ENCODE measurements around the gene GLS.

The GLS gene

GRCh38 chr2:190976521-190976920 lies 95.9 kb downstream of the GLS start:
- Histone ChIP-seq H4K20me1 (ENCODE audit: insufficient read depth, low read length) (no peaks in the 10 kb centered on the region), H2AFZ (ENCODE audit: low read depth, low read length) (no peak overlapping the region), H3K9me3 (ENCODE audit: insufficient read depth, low read length) (no peaks in the 10 kb centered on the region), H3K4me2 (ENCODE audit: low read length) (no peak overlapping the region), H3K4me1 (ENCODE audit: low read length) (peaks cover 4% of the 10 kb centered on the region), H3K9ac (ENCODE audit: low read length) (no peak overlapping the region), H3K4me3 (ENCODE audit: low read length) (no peak overlapping the region), H3K79me2 (ENCODE audit: low read length) (no peaks in the 10 kb centered on the region), H3K27ac (ENCODE audit: low read length) (no peak overlapping the region), H3K27me3 (ENCODE audit: low read depth, low read length) (no peaks in the 10 kb centered on the region), H3K36me3 (replicated peaks; ENCODE audit: low read depth, low read length) (peaks cover 68% of the 10 kb centered on the region)
- no peak for TF ChIP-seq EZH2phosphoT487 (IDR thresholded peaks at IDR 0.05; ENCODE audit: low read depth)
- TF ChIP-seq, protein P1, sequence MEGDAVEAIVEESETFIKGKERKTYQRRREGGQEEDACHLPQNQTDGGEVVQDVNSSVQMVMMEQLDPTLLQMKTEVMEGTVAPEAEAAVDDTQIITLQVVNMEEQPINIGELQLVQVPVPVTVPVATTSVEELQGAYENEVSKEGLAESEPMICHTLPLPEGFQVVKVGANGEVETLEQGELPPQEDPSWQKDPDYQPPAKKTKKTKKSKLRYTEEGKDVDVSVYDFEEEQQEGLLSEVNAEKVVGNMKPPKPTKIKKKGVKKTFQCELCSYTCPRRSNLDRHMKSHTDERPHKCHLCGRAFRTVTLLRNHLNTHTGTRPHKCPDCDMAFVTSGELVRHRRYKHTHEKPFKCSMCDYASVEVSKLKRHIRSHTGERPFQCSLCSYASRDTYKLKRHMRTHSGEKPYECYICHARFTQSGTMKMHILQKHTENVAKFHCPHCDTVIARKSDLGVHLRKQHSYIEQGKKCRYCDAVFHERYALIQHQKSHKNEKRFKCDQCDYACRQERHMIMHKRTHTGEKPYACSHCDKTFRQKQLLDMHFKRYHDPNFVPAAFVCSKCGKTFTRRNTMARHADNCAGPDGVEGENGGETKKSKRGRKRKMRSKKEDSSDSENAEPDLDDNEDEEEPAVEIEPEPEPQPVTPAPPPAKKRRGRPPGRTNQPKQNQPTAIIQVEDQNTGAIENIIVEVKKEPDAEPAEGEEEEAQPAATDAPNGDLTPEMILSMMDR (IDR thresholded peaks at IDR 0.05; ENCODE audit: low read depth, low read length): no peak

DNA sequence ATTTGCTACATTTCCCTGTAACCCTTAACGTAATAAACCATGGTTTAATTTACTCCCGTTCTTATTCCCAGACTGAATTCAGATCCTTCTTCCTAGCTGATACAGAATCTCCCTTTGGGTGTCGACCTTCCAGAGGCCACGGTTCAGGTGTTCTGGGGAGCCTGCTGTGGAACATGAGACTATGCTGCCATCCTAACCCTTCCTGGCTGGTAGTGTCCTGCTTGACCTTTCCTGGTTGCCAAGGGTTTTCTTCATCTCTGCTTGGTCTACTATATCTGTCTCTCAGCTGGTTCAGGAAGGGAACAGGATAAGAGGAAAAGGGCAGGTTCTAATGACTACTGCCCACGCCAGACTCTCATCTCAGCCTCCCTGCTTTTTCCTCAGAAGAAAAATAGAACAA lies 96.9 kb downstream of the GLS start:
- H3K79me2 ChIP-seq (ENCODE audit: low read length): no peaks in the 10 kb centered on the region
- H3K4me2 ChIP-seq (ENCODE audit: low read length): no peak overlapping the region
- H3K36me3 ChIP-seq (replicated peaks; ENCODE audit: low read depth, low read length): peaks cover 65% of the 10 kb centered on the region
- H3K9me3 ChIP-seq (ENCODE audit: insufficient read depth, low read length): no peaks in the 10 kb centered on the region
- no peak overlapping the region for H3K27ac ChIP-seq (ENCODE audit: low read length)
- peaks cover 13% of the 10 kb centered on the region for H3K4me1 ChIP-seq (ENCODE audit: low read length)
- no peaks in the 10 kb centered on the region for H4K20me1 ChIP-seq (ENCODE audit: insufficient read depth, low read length)
- no peaks in the 10 kb centered on the region for H3K27me3 ChIP-seq (ENCODE audit: low read depth, low read length)
- TF ChIP-seq, protein P1 (IDR thresholded peaks at IDR 0.05; ENCODE audit: low read depth, low read length): no peak
- no peak for TF ChIP-seq EZH2phosphoT487 (IDR thresholded peaks at IDR 0.05; ENCODE audit: low read depth)
- H3K4me3 ChIP-seq (ENCODE audit: low read length): no peak overlapping the region
- no peak overlapping the region for H3K9ac ChIP-seq (ENCODE audit: low read length)
- H2AFZ ChIP-seq (ENCODE audit: low read depth, low read length): no peak overlapping the region

DNA sequence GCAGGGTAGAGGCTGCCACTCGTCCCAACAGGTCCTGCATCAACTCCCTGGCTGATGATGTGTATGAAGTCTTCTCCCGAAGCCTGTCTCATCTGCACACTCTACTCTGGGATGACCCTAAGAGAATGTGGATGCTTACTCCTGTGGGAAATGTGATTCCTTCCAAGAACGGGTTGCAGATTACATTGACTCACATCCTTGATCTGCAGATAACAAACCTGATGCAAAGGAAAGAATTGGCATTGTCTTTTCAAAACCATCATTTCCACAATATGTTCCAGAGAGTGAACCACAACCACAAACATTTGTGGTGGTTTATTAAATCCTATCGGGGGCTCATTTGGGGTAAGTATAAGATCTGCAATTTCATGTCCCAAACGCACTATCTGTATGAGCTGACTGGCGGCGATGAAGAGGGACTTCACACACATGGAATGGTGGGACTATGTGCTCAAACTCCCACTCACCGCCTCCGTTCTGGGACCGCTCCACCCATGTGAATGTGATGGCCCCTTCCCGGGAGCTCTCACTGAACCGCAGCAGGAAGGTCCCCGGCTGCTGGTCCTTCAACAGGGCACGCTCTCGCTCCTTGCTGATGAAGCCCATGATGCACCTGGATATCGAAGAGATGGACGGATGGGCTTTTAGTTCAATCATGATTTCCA lies 97.9 kb downstream of the GLS start:
- Histone ChIP-seq H3K27me3 (ENCODE audit: low read depth, low read length) (no peaks in the 10 kb centered on the region), H2AFZ (ENCODE audit: low read depth, low read length) (no peak overlapping the region), H3K79me2 (ENCODE audit: low read length) (no peaks in the 10 kb centered on the region), H3K4me3 (ENCODE audit: low read length) (no peak overlapping the region), H3K36me3 (replicated peaks; ENCODE audit: low read depth, low read length) (peaks cover 66% of the 10 kb centered on the region), H3K9ac (ENCODE audit: low read length) (no peak overlapping the region), H3K4me2 (ENCODE audit: low read length) (no peak overlapping the region), H3K4me1 (ENCODE audit: low read length) (peaks cover 19% of the 10 kb centered on the region), H3K9me3 (ENCODE audit: insufficient read depth, low read length) (no peaks in the 10 kb centered on the region), H4K20me1 (ENCODE audit: insufficient read depth, low read length) (no peaks in the 10 kb centered on the region), H3K27ac (ENCODE audit: low read length) (no peak overlapping the region)
- TF ChIP-seq EZH2phosphoT487 (IDR thresholded peaks at IDR 0.05; ENCODE audit: low read depth): no peak
- TF ChIP-seq, protein P1 (IDR thresholded peaks at IDR 0.05; ENCODE audit: low read depth, low read length): no peak

DNA sequence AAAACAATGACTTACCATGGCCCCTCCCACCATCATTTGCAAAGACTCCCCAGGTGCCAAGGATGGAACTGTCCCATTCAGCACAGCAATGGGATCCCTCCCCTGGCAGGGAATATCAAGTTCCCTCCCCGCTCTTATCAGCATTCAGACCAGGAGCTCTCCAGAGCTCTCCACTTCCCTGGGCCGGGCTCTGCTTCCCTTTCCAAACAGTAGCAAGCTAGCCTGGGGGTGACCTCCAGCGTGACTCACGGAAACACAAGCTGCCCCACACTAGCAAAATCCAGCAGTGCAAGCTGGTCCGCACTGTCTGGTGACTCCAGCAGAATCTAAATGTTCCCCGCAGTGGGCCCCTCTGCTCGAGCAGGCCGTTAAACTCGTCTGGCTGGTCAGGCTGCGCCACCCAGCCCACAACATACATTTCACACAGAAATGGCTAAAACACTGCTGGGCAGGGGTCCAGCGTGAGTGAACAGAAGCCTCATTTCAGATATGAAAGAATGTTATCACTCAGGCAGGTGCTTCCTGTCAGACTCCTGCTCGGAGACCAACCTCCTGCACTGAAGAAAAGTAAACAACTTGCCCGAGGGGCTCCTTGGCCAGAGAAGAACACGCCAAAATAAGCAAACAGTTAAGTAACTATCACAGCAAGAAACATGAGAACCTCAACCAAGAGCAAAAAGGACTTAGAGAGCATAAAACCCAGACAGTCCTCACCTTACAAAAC lies 99.4 kb downstream of the GLS start:
- Histone ChIP-seq H3K4me2 (ENCODE audit: low read length) (no peak overlapping the region), H3K27ac (ENCODE audit: low read length) (no peak overlapping the region), H3K36me3 (replicated peaks; ENCODE audit: low read depth, low read length) (peaks cover 64% of the 10 kb centered on the region), H3K9ac (ENCODE audit: low read length) (no peak overlapping the region), H4K20me1 (ENCODE audit: insufficient read depth, low read length) (no peaks in the 10 kb centered on the region), H3K27me3 (ENCODE audit: low read depth, low read length) (no peaks in the 10 kb centered on the region), H3K4me3 (ENCODE audit: low read length) (no peak overlapping the region), H3K4me1 (ENCODE audit: low read length) (peaks cover 19% of the 10 kb centered on the region), H3K79me2 (ENCODE audit: low read length) (no peaks in the 10 kb centered on the region), H2AFZ (ENCODE audit: low read depth, low read length) (no peak overlapping the region), H3K9me3 (ENCODE audit: insufficient read depth, low read length) (no peaks in the 10 kb centered on the region)
- no peak for TF ChIP-seq EZH2phosphoT487 (IDR thresholded peaks at IDR 0.05; ENCODE audit: low read depth)
- TF ChIP-seq, protein P1 (IDR thresholded peaks at IDR 0.05; ENCODE audit: low read depth, low read length): no peak
